ENCODE data around the gene MRPL37. TPM values are rescaled to one million over a fixed set of nuclear protein-coding genes. Genes with fewer than 3 reads are reported as not detected.
"Not testable (repeated sequence)": the region's sequence is repeated elsewhere in the genome, so short reads cannot be mapped to it uniquely, and the experiment has no call there.

The MRPL37 gene
- total and polyA plus RNA-seq, 4 donors = 24.6 to 65.1 (median 57.8) TPM

- H3K27me3 ChIP-seq (ENCODE audit: control insufficient read depth, insufficient read depth, low read length); H3K4me1 ChIP-seq (ENCODE audit: control insufficient read depth, insufficient read depth, low read length); DNase-seq (ENCODE audit: low read depth in 4 of 6, low spot score in 6 of 6); H3K9me3 ChIP-seq (ENCODE audit: control insufficient read depth, insufficient read depth, low read length); H3K27ac ChIP-seq (ENCODE audit: low read depth, low read length); H3K4me3 ChIP-seq (ENCODE audit: low read depth, low read length): not testable (repeated sequence)
- WGBS (ENCODE audit: insufficient coverage) = no CpG with 5 or more reads among the region's 4 CpGs
- H3K36me3 ChIP-seq (ENCODE audit: control insufficient read depth, insufficient read depth, low read length) = peaks cover 68% of the 10 kb centered on the region
These were observed 7.9 kb downstream of the MRPL37 start for GRCh38 chr1:54207896-54208295.

GRCh38 chr1:54212872-54213271 lies 12.9 kb downstream of the MRPL37 start:
- WGBS (ENCODE audit: insufficient coverage) = 67% methylated on average over 1 of the region's 1 CpG
- Histone ChIP-seq H3K4me3 (ENCODE audit: low read depth, low read length) (no peak overlapping the region), H3K36me3 (ENCODE audit: control insufficient read depth, insufficient read depth, low read length) (peaks cover 83% of the 10 kb centered on the region), H3K27me3 (ENCODE audit: control insufficient read depth, insufficient read depth, low read length) (no peaks in the 10 kb centered on the region), H3K27ac (ENCODE audit: low read depth, low read length) (no peak overlapping the region), H3K4me1 (ENCODE audit: control insufficient read depth, insufficient read depth, low read length) (no peaks in the 10 kb centered on the region), H3K9me3 (ENCODE audit: control insufficient read depth, insufficient read depth, low read length) (no peaks in the 10 kb centered on the region)
- DNase-seq (ENCODE audit: low read depth in 4 of 6, low spot score in 6 of 6) = no peak

DNA sequence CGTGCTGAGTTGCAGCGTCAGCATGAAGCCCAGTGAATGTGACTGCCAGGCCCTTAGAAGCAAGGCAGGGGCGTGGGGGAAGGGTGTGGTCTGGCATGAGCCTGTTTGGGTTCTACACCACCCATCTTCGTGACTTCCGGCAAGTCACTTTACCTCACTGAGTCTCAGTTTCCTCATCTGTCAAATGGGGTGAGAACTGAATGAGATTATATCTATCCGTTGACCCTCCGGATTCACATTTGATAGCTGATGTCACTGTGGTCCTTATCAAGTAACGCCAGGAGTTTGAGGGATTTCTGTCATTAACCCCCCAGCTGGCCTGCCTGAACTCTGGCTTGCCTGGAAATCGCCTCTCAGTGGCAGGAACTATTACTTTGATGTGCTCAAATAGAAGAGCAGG lies 15.6 kb downstream of the MRPL37 start:
- Histone ChIP-seq H3K36me3 (ENCODE audit: control insufficient read depth, insufficient read depth, low read length) (peaks cover 81% of the 10 kb centered on the region), H3K27me3 (ENCODE audit: control insufficient read depth, insufficient read depth, low read length) (no peaks in the 10 kb centered on the region)
- WGBS (ENCODE audit: insufficient coverage) = 99% methylated on average over 7 of the region's 9 CpGs

GRCh38 chr1:54218883-54219687 lies 19.1 kb downstream of the MRPL37 start:
- 85% methylated on average over 8 of the region's 11 CpGs for WGBS (ENCODE audit: insufficient coverage)
- Histone ChIP-seq H3K27ac (ENCODE audit: low read depth, low read length) (no peak overlapping the region), H3K27me3 (ENCODE audit: control insufficient read depth, insufficient read depth, low read length) (no peaks in the 10 kb centered on the region), H3K4me3 (ENCODE audit: low read depth, low read length) (no peak overlapping the region), H3K4me1 (ENCODE audit: control insufficient read depth, insufficient read depth, low read length) (peaks cover 20% of the 10 kb centered on the region), H3K9me3 (ENCODE audit: control insufficient read depth, insufficient read depth, low read length) (no peaks in the 10 kb centered on the region), H3K36me3 (ENCODE audit: control insufficient read depth, insufficient read depth, low read length) (peaks cover 76% of the 10 kb centered on the region)
- no peak for DNase-seq (ENCODE audit: low read depth in 4 of 6, low spot score in 6 of 6)

More for the DNA sequence above, 15.6 kb downstream of the MRPL37 start:
- no peak overlapping the region for H3K27ac ChIP-seq (ENCODE audit: low read depth, low read length)
- peaks cover 7% of the 10 kb centered on the region for H3K4me1 ChIP-seq (ENCODE audit: control insufficient read depth, insufficient read depth, low read length)
- no peak for DNase-seq (ENCODE audit: low read depth in 4 of 6, low spot score in 6 of 6)
- no peak overlapping the region for H3K4me3 ChIP-seq (ENCODE audit: low read depth, low read length)
- H3K9me3 ChIP-seq (ENCODE audit: control insufficient read depth, insufficient read depth, low read length) = no peaks in the 10 kb centered on the region

- Histone ChIP-seq H3K4me1 (ENCODE audit: control insufficient read depth, insufficient read depth, low read length) (peaks cover 20% of the 10 kb centered on the region), H3K4me3 (ENCODE audit: low read depth, low read length) (no peak overlapping the region), H3K27me3 (ENCODE audit: control insufficient read depth, insufficient read depth, low read length) (no peaks in the 10 kb centered on the region), H3K9me3 (ENCODE audit: control insufficient read depth, insufficient read depth, low read length) (no peaks in the 10 kb centered on the region), H3K36me3 (ENCODE audit: control insufficient read depth, insufficient read depth, low read length) (peaks cover 76% of the 10 kb centered on the region), H3K27ac (ENCODE audit: low read depth, low read length) (no peak overlapping the region)
- DNase-seq (ENCODE audit: low read depth in 4 of 6, low spot score in 6 of 6) = no peak
- 50% methylated on average over 2 of the region's 3 CpGs for WGBS (ENCODE audit: insufficient coverage)
These were observed 19.7 kb downstream of the MRPL37 start for GRCh38 chr1:54219688-54220003.

DNA sequence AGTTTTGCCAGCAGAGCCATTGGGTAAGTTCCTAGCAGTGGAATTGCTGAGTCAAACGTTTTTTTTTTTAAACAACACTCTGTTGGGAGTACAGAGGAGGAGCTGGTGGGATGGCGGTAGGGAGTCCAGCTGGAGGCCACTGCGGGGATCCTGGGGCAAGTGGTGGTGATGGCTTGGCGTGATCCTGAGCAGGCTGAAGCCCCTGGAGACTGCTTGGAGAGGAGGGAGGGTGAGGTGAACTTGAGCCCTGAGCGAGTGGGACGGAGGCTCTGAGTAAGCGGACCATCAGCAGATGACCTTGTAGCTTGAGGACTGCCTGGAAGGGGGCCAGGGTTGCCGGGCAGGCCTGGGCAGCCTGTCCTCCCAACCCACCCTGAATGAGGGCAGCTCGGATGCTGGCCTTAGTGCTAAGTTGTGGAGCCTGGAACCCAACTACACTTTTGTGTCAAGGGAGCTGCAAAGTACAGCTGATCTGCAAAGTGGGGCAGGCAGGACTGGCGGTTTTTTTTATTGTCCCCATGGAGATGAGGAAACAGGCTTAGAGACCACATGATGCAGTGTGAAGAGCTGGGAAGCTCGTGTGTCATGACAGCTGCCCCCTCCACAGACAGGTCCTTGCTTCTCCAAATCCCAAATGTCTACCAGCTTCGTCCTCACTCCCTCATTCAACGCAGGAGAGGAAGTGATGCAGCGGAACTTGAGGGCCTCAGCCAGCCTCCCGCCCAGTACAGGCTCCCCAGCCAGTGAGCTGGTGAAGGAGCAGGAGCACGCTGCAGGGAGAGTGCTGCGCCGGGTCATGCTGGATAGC lies 20.2 kb downstream of the MRPL37 start:
- no peaks in the 10 kb centered on the region for H3K9me3 ChIP-seq (ENCODE audit: control insufficient read depth, insufficient read depth, low read length)
- no peak overlapping the region for H3K27ac ChIP-seq (ENCODE audit: low read depth, low read length)
- H3K27me3 ChIP-seq (ENCODE audit: control insufficient read depth, insufficient read depth, low read length) = no peaks in the 10 kb centered on the region
- peaks cover 20% of the 10 kb centered on the region for H3K4me1 ChIP-seq (ENCODE audit: control insufficient read depth, insufficient read depth, low read length)
- 39% methylated on average over 16 of the region's 18 CpGs for WGBS (ENCODE audit: insufficient coverage)
- H3K4me3 ChIP-seq (ENCODE audit: low read depth, low read length) = no peak overlapping the region
- peak in 1 of 6 donors; percentile 49 for DNase-seq (ENCODE audit: low read depth in 4 of 6, low spot score in 6 of 6)
- H3K36me3 ChIP-seq (ENCODE audit: control insufficient read depth, insufficient read depth, low read length) = peaks cover 76% of the 10 kb centered on the region

DNA sequence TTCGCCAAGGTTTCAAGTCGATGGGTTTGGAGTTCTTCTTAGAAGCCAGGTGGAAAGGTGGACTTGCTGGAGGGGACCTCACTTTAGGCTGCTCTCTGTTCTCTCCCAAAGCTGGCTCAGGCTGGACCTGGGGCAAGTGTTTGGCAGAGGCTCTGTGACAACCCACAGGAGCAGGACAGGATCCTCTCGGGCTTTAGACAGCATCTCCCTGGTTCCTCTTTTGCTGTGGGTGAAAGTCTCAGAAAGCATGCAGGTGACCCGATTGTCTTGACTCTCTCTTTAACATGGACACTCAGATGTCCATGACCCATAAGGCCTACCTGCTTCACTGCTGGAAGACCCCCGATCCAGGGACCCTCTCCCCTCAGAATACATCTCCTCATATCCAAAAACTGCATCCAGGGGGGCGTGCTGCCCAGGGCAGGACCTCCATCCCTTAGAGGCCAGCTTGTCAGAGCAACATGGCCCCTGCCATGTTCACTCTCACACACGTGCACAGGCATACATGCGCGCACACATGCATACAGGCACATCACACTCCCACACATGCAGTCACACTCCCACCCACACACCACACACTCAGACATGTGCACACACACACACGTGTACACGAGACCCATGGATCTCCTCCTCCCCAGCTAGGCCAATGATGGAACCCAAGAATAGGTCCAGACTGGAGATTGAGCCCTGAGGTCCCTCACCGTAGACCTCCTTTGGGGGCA lies 21.3 kb downstream of the MRPL37 start:
- WGBS (ENCODE audit: insufficient coverage) = 94% methylated on average over 12 of the region's 12 CpGs
- Histone ChIP-seq H3K9me3 (ENCODE audit: control insufficient read depth, insufficient read depth, low read length) (no peaks in the 10 kb centered on the region), H3K36me3 (ENCODE audit: control insufficient read depth, insufficient read depth, low read length) (peaks cover 73% of the 10 kb centered on the region), H3K4me1 (ENCODE audit: control insufficient read depth, insufficient read depth, low read length) (peaks cover 27% of the 10 kb centered on the region), H3K27ac (ENCODE audit: low read depth, low read length) (no peak overlapping the region), H3K27me3 (ENCODE audit: control insufficient read depth, insufficient read depth, low read length) (no peaks in the 10 kb centered on the region), H3K4me3 (ENCODE audit: low read depth, low read length) (no peak overlapping the region)
- DNase-seq (ENCODE audit: low read depth in 4 of 6, low spot score in 6 of 6) = no peak

- Histone ChIP-seq H3K27ac (ENCODE audit: low read depth, low read length) (no peak overlapping the region), H3K4me1 (ENCODE audit: control insufficient read depth, insufficient read depth, low read length) (peaks cover 28% of the 10 kb centered on the region), H3K9me3 (ENCODE audit: control insufficient read depth, insufficient read depth, low read length) (no peaks in the 10 kb centered on the region), H3K36me3 (ENCODE audit: control insufficient read depth, insufficient read depth, low read length) (peaks cover 67% of the 10 kb centered on the region), H3K4me3 (ENCODE audit: low read depth, low read length) (no peak overlapping the region), H3K27me3 (ENCODE audit: control insufficient read depth, insufficient read depth, low read length) (no peaks in the 10 kb centered on the region)
- WGBS (ENCODE audit: insufficient coverage) = 94% methylated on average over 7 of the region's 7 CpGs
- no peak for DNase-seq (ENCODE audit: low read depth in 4 of 6, low spot score in 6 of 6)
These were observed 22.0 kb downstream of the MRPL37 start for GRCh38 chr1:54221867-54222484.

DNA sequence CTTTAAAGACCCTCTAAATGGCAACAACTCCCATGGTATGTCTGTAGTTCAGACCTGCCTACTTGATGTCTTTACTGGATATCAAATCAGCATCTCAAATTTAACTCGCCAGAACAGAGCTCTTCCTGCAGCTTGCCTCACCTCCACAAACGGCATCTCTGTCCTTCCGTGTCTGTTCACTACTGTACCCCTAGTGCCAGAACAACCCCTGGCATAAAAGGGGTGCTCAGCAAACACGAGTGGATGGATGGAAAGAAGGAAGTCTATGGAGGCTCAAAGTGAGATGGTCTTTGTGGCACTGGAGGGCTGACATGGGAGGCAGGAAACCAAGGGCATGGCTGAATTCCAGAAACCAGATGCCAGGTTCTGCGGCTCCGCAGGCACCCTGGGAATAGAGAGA lies 22.7 kb downstream of the MRPL37 start:
- no peaks in the 10 kb centered on the region for H3K9me3 ChIP-seq (ENCODE audit: control insufficient read depth, insufficient read depth, low read length)
- peaks cover 65% of the 10 kb centered on the region for H3K36me3 ChIP-seq (ENCODE audit: control insufficient read depth, insufficient read depth, low read length)
- no peak overlapping the region for H3K27ac ChIP-seq (ENCODE audit: low read depth, low read length)
- H3K27me3 ChIP-seq (ENCODE audit: control insufficient read depth, insufficient read depth, low read length) = no peaks in the 10 kb centered on the region
- 61% methylated on average over 3 of the region's 6 CpGs for WGBS (ENCODE audit: insufficient coverage)
- H3K4me3 ChIP-seq (ENCODE audit: low read depth, low read length) = no peak overlapping the region
- peaks cover 35% of the 10 kb centered on the region for H3K4me1 ChIP-seq (ENCODE audit: control insufficient read depth, insufficient read depth, low read length)
- no peak for DNase-seq (ENCODE audit: low read depth in 4 of 6, low spot score in 6 of 6)
